Activated CD8-positive, alpha-beta memory T cell treated with anti-CD3 and anti-CD28 coated beads, Interleukin-2, amount 50 U/mL, for 48 hours (primary cell): ENCODE measurements around the gene RAD51C.
A peak's percentile ranks its signal among the peaks of the same experiment; 100 is the strongest.
"Not testable (repeated sequence)": the region's sequence is repeated elsewhere in the genome, so short reads cannot be mapped to it uniquely, and the experiment has no call there.

Experiments
- DNase-seq: peaks from one replicate; pipeline ENCODE4 v3.0.0-alpha.2; 2020

The RAD51C gene

DNA sequence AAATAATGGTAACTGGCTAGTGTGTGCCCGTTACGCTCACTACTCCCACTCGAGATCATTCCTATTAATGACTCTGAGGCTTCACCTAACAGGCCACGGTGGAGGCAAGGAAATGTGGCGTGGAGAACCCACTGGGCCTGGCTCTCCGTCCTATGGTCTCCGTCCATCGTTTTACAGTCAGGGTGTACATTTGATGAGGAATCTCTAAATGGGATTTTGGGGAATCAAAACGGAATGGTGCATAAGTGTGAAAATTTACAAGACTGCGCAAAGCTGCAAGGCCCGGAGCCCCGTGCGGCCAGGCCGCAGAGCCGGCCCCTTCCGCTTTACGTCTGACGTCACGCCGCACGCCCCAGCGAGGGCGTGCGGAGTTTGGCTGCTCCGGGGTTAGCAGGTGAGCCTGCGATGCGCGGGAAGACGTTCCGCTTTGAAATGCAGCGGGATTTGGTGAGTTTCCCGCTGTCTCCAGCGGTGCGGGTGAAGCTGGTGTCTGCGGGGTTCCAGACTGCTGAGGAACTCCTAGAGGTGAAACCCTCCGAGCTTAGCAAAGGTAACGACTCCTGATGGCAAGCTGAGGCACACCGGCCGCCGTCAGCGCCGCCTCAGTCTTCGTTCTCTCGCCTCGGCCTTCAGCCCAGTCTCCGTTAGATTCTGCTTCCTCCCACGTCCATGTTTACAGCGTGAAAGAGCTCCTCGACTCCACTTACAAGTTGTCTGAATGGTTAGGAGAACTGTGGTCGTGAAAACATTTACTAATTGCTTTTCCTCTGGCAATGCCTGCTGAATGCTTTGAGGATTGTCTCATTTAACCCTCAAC lies at the start of gene RAD51C:
RAD51C (plus strand) TSS at position 364 of the 817 bp plus-strand sequence; CDS start at position 406, 42 bp downstream.
- peak; percentile 93 for DNase-seq

- DNase-seq = no peak
Measured at GRCh38 chr17:58643147-58643546, 49.3 kb upstream of the RAD51C start.

DNA sequence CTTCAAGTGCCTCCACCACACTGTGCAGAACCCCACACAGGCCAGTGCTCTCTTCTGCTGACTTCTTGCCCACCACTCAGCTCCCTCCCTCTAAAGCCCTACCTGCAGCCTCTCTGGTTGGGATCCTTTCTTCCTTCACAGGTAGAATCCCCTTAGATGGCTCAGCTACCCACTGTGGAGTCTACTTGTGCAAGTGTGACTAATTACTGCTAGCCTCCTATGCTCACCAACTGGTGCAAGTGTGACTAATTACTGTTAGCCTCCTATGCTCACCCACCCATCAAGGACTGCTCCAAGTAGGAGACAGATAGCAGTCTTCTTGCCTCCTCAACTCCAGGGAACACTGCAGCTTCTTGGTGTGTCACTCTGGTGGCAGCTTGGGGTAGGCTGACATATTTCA lies 44.2 kb upstream of the RAD51C start:
- no peak for DNase-seq

- DNase-seq = not testable (repeated sequence)
Measured at GRCh38 chr17:58657962-58658803, 34.2 kb upstream of the RAD51C start.

- DNase-seq = peak; percentile 85
Measured at GRCh38 chr17:58658804-58659713, 33.3 kb upstream of the RAD51C start.

DNA sequence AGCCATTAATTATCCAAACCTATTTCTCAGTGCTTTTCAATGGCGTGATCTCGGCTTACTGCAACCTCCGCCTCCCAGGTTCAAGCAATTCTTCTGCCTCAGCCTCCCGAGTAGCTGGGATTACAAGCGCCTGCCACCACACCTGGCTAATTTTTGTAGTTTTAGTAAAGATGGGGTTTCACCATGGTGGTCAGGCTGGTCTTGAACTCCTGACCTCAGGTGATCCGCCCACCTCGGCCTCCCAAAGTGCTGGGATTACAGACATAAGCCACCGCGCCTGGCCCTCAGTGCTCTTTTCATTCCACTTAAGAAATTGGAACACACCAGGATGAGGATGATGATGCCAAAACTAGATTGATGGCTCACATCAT lies 32.7 kb upstream of the RAD51C start:
- DNase-seq = not testable (repeated sequence)

DNA sequence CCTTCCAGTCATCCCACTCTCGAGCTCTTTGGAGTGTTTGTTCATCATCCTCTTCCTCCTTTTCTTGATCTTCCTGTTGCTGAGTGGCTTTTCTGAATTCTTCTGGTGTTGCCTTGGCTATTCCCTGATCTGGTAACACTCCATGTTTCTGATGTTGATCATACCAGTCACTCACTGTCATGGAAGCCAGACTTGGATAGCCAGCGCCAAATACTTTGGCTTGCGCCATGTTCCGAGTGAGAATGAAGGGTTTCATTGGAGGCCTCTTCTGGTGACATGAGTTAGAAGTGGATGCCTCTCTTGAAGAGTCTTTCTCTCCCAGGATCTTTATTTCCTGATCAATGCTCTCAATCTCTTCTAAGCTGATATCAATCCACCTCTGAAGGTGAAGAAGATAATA lies 31.8 kb upstream of the RAD51C start:
- no peak for DNase-seq

- DNase-seq = no peak
Measured at GRCh38 chr17:58661499-58661898, 30.9 kb upstream of the RAD51C start.

GRCh38 chr17:58664302-58664701 lies 28.1 kb upstream of the RAD51C start:
- DNase-seq = no peak

DNA sequence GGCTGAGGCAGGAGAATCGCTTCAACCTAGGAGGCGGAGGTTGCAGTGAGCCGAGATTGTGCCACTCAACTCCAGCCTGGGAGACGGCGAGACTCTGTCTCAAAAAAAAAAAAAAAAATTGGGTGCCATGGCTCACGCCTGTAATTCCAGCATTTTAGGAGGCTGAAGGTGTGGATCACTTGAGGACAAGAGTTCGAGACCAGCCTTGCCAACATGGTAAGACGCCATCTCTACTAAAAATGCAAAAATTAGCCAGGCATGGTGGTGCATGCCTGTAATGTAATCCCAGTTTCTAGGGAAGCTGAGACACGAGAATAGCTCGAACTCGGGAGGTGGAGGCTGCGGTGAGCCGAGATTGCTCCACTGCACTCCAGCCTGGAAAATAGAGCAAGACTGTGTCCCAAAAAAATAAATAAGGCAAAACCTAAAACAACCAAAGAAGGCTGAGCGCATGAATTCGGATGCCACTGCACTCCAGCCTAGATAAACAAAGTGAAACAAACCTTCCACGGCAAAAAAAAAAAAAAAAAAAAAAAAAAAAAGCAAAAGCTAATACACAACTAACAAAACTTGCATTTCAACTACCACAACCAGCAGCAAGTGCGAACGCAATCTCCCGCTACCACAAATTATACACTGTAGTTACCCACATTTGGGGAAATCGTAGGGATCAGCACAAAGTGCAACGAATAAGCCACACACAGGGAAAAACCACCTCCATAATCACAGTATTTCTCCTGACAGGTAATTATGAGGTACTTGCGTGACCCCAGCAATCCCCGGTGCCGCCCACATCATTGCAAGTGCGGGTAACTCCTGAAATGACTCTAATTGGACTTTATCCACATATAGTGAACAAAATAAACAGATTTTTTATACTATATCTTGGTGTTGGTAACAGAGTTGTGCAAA lies 26.2 kb upstream of the RAD51C start:
- DNase-seq = no peak

- DNase-seq = peak; percentile 57
Measured at GRCh38 chr17:58666858-58667267, 25.5 kb upstream of the RAD51C start.

GRCh38 chr17:58667934-58668597 lies 24.3 kb upstream of the RAD51C start:
- DNase-seq = no peak

DNA sequence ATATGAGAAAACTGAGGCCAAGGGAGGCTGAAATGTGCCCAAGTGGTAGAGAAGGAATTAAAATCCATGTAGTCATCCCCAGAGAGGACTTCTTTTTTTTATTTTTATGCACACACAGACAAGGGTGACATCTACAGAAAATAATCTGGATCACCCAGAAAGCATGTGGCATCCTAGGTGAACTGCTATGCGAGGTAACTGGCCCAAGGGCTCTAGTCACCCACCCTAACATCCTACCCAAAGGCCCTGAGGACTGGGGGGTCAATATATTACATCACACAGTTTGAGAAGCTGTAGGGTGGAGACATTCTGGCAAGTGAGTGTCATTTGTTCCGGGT lies 23.8 kb upstream of the RAD51C start:
- DNase-seq = no peak

GRCh38 chr17:58669853-58670252 lies 22.5 kb upstream of the RAD51C start:
- DNase-seq = no peak

GRCh38 chr17:58671969-58672368 lies 20.4 kb upstream of the RAD51C start:
- no peak for DNase-seq

GRCh38 chr17:58677194-58677880 lies 15.1 kb upstream of the RAD51C start:
- no peak for DNase-seq

GRCh38 chr17:58678287-58678686 lies 14.1 kb upstream of the RAD51C start:
- DNase-seq = not testable (repeated sequence)

GRCh38 chr17:58679263-58680037 lies 13.0 kb upstream of the RAD51C start:
- no peak for DNase-seq

DNA sequence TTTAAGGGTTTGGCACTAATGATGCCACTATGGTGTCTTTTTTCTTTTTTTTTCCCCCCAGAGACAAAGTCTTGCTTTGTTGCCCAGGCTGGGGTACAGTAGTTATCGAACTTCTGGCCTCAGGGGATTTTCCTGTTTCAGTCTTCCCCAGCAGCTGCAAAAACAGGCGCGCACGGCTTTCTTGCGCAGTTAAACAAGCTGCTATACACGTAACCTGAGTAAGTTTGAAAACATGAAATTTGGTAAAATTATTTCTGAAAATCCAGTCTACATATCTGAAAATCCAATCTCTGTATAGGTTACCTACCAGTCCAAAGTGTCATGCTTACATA lies 12.4 kb upstream of the RAD51C start:
- DNase-seq = no peak

DNA sequence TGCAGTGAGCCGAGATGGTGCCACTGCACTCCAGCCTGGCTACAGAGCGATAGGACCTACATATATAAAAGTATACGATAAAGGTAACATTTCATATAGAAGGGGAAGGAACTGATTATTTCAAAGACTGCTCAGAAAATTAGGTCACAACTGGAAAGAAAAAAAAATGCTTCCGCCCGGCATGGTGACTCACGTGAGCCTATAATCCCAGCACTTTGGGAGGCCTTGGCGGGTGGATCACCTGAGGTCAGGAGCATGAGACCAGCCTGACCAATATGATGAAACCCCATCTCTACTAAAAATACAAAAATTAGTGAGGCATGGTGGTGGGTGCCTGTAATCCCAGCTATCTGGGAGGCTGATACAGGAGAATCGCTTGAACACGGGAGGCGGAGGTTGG lies 8.4 kb upstream of the RAD51C start:
- DNase-seq = no peak
